GM12865 (cell line): Measurements from ENCODE around the gene SLC29A3.

ENCODE experiments used
- DNase-seq: peaks from one replicate; pipeline ENCODE4 v3.0.0; 2010; ENCODE audit warnings: low read depth
- H3K4me3 ChIP-seq: 2 replicates; pipeline ENCODE4 v1.5.1; 2011; ENCODE audit warnings: mild to moderate bottlenecking, low read depth, low read length, control low read depth
- CTCF ChIP-seq: IDR thresholded peaks from 2 replicates; pipeline ENCODE4 v1.5.1; 2011; ENCODE audit warnings: low read length, control low read depth, low read depth, inconsistent platforms; ENCODE audit not compliant: insufficient read depth; ENCODE audit errors: missing control alignments

SLC29A3 gene

GRCh38 chr10:71331736-71332135 is 12.7 kb downstream of the SLC29A3 start:
- no peak overlapping the region for H3K4me3 ChIP-seq
- DNase-seq = no peak
- no peak for TF ChIP-seq CTCF

DNA sequence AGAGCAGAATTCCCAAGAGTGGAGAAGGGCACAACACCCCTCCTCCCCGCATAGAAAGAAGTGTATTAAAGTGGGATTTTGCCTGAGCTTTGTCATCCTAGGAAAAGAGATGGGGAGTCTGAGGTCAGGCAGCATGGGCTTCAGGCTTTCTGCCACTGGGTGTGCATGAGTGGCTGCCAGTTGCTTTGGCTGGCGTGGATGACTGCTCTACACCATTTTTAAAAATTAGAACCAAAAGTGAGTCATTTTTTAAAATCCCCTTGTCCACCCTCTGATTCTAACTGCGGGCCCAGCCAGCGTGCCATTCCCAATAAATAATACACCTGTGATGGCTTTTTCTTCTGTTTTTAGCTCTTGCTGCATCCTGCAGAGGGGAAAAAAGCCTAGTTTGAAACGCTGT is 13.4 kb downstream of the SLC29A3 start:
- no peak for TF ChIP-seq CTCF
- H3K4me3 ChIP-seq = no peak overlapping the region
- no peak for DNase-seq

- no peak overlapping the region for H3K4me3 ChIP-seq
- no peak for TF ChIP-seq CTCF
- no peak for DNase-seq
These were observed 14.2 kb downstream of the SLC29A3 start for GRCh38 chr10:71333129-71333887.

GRCh38 chr10:71334221-71334791 is 15.2 kb downstream of the SLC29A3 start:
- H3K4me3 ChIP-seq = no peak overlapping the region
- DNase-seq = no peak
- no peak for TF ChIP-seq CTCF

GRCh38 chr10:71335173-71335708 is 16.2 kb downstream of the SLC29A3 start:
- H3K4me3 ChIP-seq = no peak overlapping the region
- no peak for TF ChIP-seq CTCF
- no peak for DNase-seq

- TF ChIP-seq CTCF = no peak
- no peak overlapping the region for H3K4me3 ChIP-seq
- DNase-seq = no peak
These were observed 17.6 kb downstream of the SLC29A3 start for GRCh38 chr10:71336632-71337031.
